Body of pancreas (tissue), 4 donors: Measurements from ENCODE around the gene LHFPL6.

Experiments
- CTCF ChIP-seq, 7 experiments: fragments of 450-650 bp in 4 of 7; fragments of 200-600 bp in 3 of 7; sonication (generic) in 3 of 7; IDR thresholded peaks; one replicate each; pipeline ENCODE4 v1.5.1; 2016 to 2019; ENCODE audit warnings: antibody characterized with exemption in 7 of 7
- POLR2A ChIP-seq, 3 donors: fragments of 450-650 bp; IDR thresholded peaks; one replicate each; pipeline ENCODE4 v1.6.1; 2016; ENCODE audit warnings: antibody characterized with exemption in 3 of 3, mild to moderate bottlenecking in 2 of 3

GRCh38 chr13:39353988-39354387 is 249.0 kb downstream of the LHFPL6 start:
- TF ChIP-seq CTCF (IDR thresholded peaks at IDR 0.05) (no peak), POLR2A (IDR thresholded peaks at IDR 0.05) (no peak)
